Measurements from ENCODE around the gene GJB4.
"Not testable (repeated sequence)": the region's sequence is repeated elsewhere in the genome, so short reads cannot be mapped to it uniquely, and the experiment has no call there.

The GJB4 gene

GRCh38 chr1:34746785-34747637 is 12.5 kb upstream of the GJB4 start:
- no peak for DNase-seq

GRCh38 chr1:34747638-34747941 is 11.9 kb upstream of the GJB4 start:
- DNase-seq: no peak

GRCh38 chr1:34749992-34750391 is 9.5 kb upstream of the GJB4 start:
- no peak for DNase-seq

GRCh38 chr1:34750610-34751009 is 8.9 kb upstream of the GJB4 start:
- no peak for DNase-seq

GRCh38 chr1:34753163-34753562 is 6.4 kb upstream of the GJB4 start:
- DNase-seq: no peak

GRCh38 chr1:34754964-34755637 is 4.4 kb upstream of the GJB4 start, which contains the start of gene GJB5:
GJB5 (plus strand) TSS chr1:34755047; CDS start chr1:34757331, 2,284 bp downstream.
- no peak for DNase-seq

- no peak for DNase-seq
Observed at GRCh38 chr1:34755961-34756360, 3.6 kb upstream of the GJB4 start.

- no peak for DNase-seq
Observed at GRCh38 chr1:34757386-34757785, 2.2 kb upstream of the GJB4 start.

- DNase-seq: no peak
Observed at GRCh38 chr1:34758751-34759150, 789 bp upstream of the GJB4 start.

GRCh38 chr1:34761176-34761761 is 1.7 kb downstream of the GJB4 start:
- DNase-seq: no peak

GRCh38 chr1:34761776-34762307 is 2.3 kb downstream of the GJB4 start:
- no peak for DNase-seq

- DNase-seq: no peak
Observed at GRCh38 chr1:34762474-34763141, 3.1 kb downstream of the GJB4 start.

- DNase-seq: peak; percentile 39
Observed at GRCh38 chr1:34763142-34763781, 3.7 kb downstream of the GJB4 start.

- peak; percentile 43 for DNase-seq
Observed at GRCh38 chr1:34768856-34769255, 9.3 kb downstream of the GJB4 start.

GRCh38 chr1:34770891-34771504 is 11.5 kb downstream of the GJB4 start:
- no peak for DNase-seq

GRCh38 chr1:34771573-34772371 is 12.2 kb downstream of the GJB4 start:
- DNase-seq: no peak

- DNase-seq: not testable (repeated sequence)
Observed at GRCh38 chr1:34773114-34773513, 13.6 kb downstream of the GJB4 start.

GRCh38 chr1:34774957-34775356 is 15.4 kb downstream of the GJB4 start:
- DNase-seq: no peak

GRCh38 chr1:34776911-34777310 is 17.4 kb downstream of the GJB4 start:
- DNase-seq: no peak

GRCh38 chr1:34777519-34778321 is 18.2 kb downstream of the GJB4 start:
- DNase-seq: no peak
